ENCODE data around the gene BCL10. TPM values are rescaled to one million over a fixed set of nuclear protein-coding genes. Genes with fewer than 3 reads are reported as not detected.
A peak's percentile ranks its signal among the peaks of the same experiment; 100 is the strongest.

The BCL10 gene
- total RNA-seq, 2 donors from 2014 or later: 80.7 to 167 TPM

GRCh38 chr1:85276978-85277639 is 677 bp upstream of the BCL10 start:
- intact Hi-C loops (cut with DNase I): no loop called here
- Histone ChIP-seq H3K27me3 (no peaks in the 10 kb centered on the region), H3K4me1 (no peaks in the 10 kb centered on the region), H3K9ac (ENCODE audit: low read depth in 2 of 2, low read length in 2 of 2) (peak overlapping the region; percentile 47 to 61), H3K4me3 (peak overlapping the region; percentile 84), H3K9me3 (no peaks in the 10 kb centered on the region), H3K27ac (peak overlapping the region; percentile 99), H3K36me3 (no peaks in the 10 kb centered on the region)
- TF ChIP-seq CTCF (IDR thresholded peaks at IDR 0.05): no peak
- DNase-seq: no peak

GRCh38 chr1:85275701-85276214 is 674 bp downstream of the BCL10 start:
- peak overlapping the region; percentile 84 for H3K4me3 ChIP-seq
- H3K27ac ChIP-seq: peak overlapping the region; percentile 99
- intact Hi-C loops (cut with DNase I): no loop called here
- no peak for TF ChIP-seq CTCF (IDR thresholded peaks at IDR 0.05)
- H3K4me1 ChIP-seq: peaks cover 4% of the 10 kb centered on the region
- peak overlapping the region; percentile 98 to 100 for H3K9ac ChIP-seq (ENCODE audit: low read depth in 2 of 2, low read length in 2 of 2)
- no peaks in the 10 kb centered on the region for H3K9me3 ChIP-seq
- DNase-seq: no peak
- H3K27me3 ChIP-seq: no peaks in the 10 kb centered on the region
- H3K36me3 ChIP-seq: no peaks in the 10 kb centered on the region

DNA sequence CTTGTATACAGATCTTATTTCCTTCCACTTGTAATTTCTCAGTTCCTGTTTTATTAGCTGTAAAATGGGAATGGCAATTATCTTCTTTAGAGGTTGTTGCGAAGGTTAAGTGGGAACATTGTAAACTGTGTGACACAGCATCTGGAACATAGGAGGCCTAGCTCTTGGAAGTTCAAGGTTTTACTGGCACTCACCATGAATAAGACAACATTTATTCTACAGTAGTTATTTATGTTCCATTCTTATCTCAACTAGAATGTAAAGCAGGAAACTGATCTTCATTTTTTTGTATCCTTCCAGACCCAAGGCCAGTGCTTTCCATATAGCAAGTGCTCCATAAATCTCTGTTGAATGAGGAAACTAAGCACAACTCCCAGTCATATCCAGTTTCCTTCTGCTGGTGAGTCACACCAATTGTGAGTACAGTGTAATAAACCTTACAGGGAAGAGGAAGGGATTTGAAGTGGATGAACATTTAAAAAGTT is 1.4 kb downstream of the BCL10 start:
- TF ChIP-seq CTCF (IDR thresholded peaks at IDR 0.05): no peak
- Histone ChIP-seq H3K4me1 (peaks cover 10% of the 10 kb centered on the region), H3K9ac (ENCODE audit: low read depth in 2 of 2, low read length in 2 of 2) (peak overlapping the region in 1 of 2 donors; percentile 100)

DNA sequence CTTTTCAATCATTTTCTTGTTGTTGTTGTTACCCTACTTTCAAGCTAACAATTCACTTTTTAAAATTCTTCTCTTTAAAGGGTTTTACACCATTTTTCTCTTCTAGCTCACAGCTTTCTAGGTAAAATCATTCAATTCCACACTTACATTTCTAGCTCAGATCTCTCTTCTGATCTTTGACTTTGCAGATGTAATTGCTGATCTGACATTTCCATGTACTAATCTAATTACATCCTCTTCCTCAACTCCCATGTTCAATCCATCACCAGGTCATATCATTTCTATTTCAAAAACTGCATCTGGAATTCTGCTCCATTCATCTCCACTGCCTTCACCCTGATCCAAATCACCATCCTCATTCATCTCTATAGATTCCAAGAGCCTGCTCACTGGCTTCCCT is 3.0 kb downstream of the BCL10 start:
- peak overlapping the region in 1 of 2 donors; percentile 100 for H3K9ac ChIP-seq (ENCODE audit: low read depth in 2 of 2, low read length in 2 of 2)
- no peak overlapping the region for H3K27ac ChIP-seq
- no peaks in the 10 kb centered on the region for H3K36me3 ChIP-seq
- no peaks in the 10 kb centered on the region for H3K9me3 ChIP-seq
- H3K4me3 ChIP-seq: no peak overlapping the region
- no peak for DNase-seq
- H3K4me1 ChIP-seq: peaks cover 15% of the 10 kb centered on the region
- intact Hi-C loops (cut with DNase I): no loop called here
- no peak for TF ChIP-seq CTCF (IDR thresholded peaks at IDR 0.05)
- H3K27me3 ChIP-seq: no peaks in the 10 kb centered on the region

More for the DNA sequence above, 1.4 kb downstream of the BCL10 start:
- Histone ChIP-seq H3K4me3 (peak overlapping the region; percentile 84), H3K9me3 (no peaks in the 10 kb centered on the region), H3K27ac (peak overlapping the region; percentile 99), H3K36me3 (no peaks in the 10 kb centered on the region), H3K27me3 (no peaks in the 10 kb centered on the region)
- DNase-seq: peak; percentile 59
- intact Hi-C loops (cut with DNase I): no loop called here

DNA sequence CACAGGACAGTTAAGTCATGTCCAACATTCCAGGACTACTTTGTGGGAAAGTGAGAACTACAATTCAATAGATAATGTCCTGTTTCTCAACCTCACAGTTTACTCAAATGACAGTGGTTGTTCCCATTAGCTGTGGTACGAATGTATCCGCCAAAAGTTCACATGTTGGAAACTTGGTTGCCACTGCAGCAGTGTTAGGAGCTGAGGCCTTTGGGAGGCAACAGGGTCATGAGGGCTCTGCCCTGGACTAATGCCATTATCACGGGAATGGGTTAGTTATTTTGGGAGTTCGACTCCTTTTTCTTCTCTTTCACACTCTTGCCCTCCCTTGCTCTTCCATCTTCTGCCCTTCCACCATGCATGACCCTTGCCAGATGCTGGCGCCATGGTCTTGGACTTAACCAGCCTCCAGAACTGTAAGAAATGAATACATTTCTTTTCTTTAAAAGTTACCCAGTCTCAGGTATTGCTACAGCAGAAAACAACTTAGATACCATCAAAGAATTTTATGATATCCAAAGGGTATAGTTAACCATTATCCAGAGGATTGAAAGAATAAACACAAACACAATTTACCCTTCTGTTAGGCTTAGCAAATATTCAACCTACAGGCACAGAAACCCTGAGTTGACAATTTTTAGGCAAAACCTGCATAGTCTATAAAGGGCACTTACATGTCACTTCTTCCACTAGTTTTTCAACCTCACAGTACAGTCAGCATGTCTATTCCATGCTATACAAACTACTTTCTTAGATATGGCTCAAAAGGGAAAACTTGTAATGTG is 7.4 kb downstream of the BCL10 start:
- Histone ChIP-seq H3K36me3 (peaks cover 15% of the 10 kb centered on the region), H3K27ac (peak overlapping the region; percentile 3)
- no peak for TF ChIP-seq CTCF (IDR thresholded peaks at IDR 0.05)

More for the DNA sequence above, 7.4 kb downstream of the BCL10 start:
- no peaks in the 10 kb centered on the region for H3K27me3 ChIP-seq
- H3K4me1 ChIP-seq: peaks cover 15% of the 10 kb centered on the region
- H3K4me3 ChIP-seq: no peak overlapping the region
- no peak for DNase-seq
- peak overlapping the region in 1 of 2 donors; percentile 22 for H3K9ac ChIP-seq (ENCODE audit: low read depth in 2 of 2, low read length in 2 of 2)
- intact Hi-C loops (cut with DNase I): no loop called here
- no peaks in the 10 kb centered on the region for H3K9me3 ChIP-seq

Measured in colonic mucosa (tissue), 4 donors.